HCT116 (cell line): Measurements from ENCODE around the gene IRF2BP1. TPM values are rescaled to one million over a fixed set of nuclear protein-coding genes. Genes with fewer than 3 reads are reported as not detected.
A peak's percentile ranks its signal among the peaks of the same experiment; 100 is the strongest.

Experiments
- ATAC-seq: fragments of 200-7000 bp; cut with Tn5 transposase; 2 replicates; pipeline ENCODE4 v1.9.1; 2020; ENCODE audit warnings: mild to moderate bottlenecking, moderate library complexity
- BruUV-seq: library from RNA; stranded (reverse); fragments of 400-500 nt; replicated peaks from 2 replicates; lab custom pipeline; 2021; lab: Mats Ljungman, UMichigan
- CTCF ChIA-PET: fragments of 300-600 bp; sonication (Branson Sonifier 250); formaldehyde crosslinking; loops from one replicate; lab custom pipeline; 2021; ENCODE audit warnings: antibody characterized with exemption; lab: Charles Lee
- POLR2A ChIA-PET: fragments of 300-600, 350-600 bp; sonication (Branson Sonifier 250); formaldehyde crosslinking; loops from one replicate; lab custom pipeline; 2021; ENCODE audit warnings: antibody characterized with exemption; lab: Charles Lee
- RAD21 ChIA-PET, 2 experiments: fragments of 300-600 bp; sonication (Branson Sonifier 250); formaldehyde crosslinking; loops; one replicate each; lab custom pipeline; 2023; ENCODE audit warnings: low total read pairs in 2 of 2; ENCODE audit not compliant: uncharacterized antibody in 2 of 2, unreplicated experiment in 2 of 2, low non-redundant PET in 1 of 2; lab: Charles Lee
- DNase-seq: peaks from one replicate; pipeline ENCODE4 v3.0.0-alpha.2; 2010; ENCODE audit warnings: low read depth, low spot score
- H2AFZ ChIP-seq: fragments of 200-600 bp; shearing (Covaris generic), sonication (generic); 2 replicates; pipeline ENCODE4 v1.6.1; 2017; ENCODE audit warnings: low read depth, mixed run types, mixed read lengths, antibody characterized with exemption, low read length; ENCODE audit not compliant: poor library complexity, severe bottlenecking
- H3K27ac ChIP-seq: 2 replicates; pipeline ENCODE4 v1.5.1; 2012; ENCODE audit warnings: low read depth, low read length
- H3K27me3 ChIP-seq: fragments of 200-600 bp; sonication (generic); 2 replicates; pipeline ENCODE4 v1.6.1; 2016; ENCODE audit warnings: mixed run types, low read length, mixed read lengths; ENCODE audit not compliant: insufficient read depth
- H3K36me3 ChIP-seq, 2 experiments: fragments of 200-500 bp in 1 of 2; fragments of 200-600 bp in 1 of 2; sonication (Bioruptor generic) in 1 of 2; sonication (generic) in 1 of 2; 2 replicates each; pipeline versions ENCODE4 v1.5.1 to v1.6.1; 2014 to 2016; ENCODE audit warnings: low read length in 2 of 2, inconsistent platforms in 1 of 2, mixed read lengths in 1 of 2, mixed run types in 1 of 2; ENCODE audit not compliant: insufficient read depth in 2 of 2, control insufficient read depth in 1 of 2
- H3K4me1 ChIP-seq, 2 experiments: fragments of 200-600 bp in 1 of 2; sonication (generic) in 1 of 2; 2 replicates each; pipeline versions ENCODE4 v1.5.1 to v1.6.1; 2012 to 2017; ENCODE audit warnings: low read length in 2 of 2, inconsistent platforms in 1 of 2, mild to moderate bottlenecking in 1 of 2, mixed read lengths in 1 of 2, mixed run types in 1 of 2, moderate library complexity in 1 of 2; ENCODE audit not compliant: insufficient read depth in 2 of 2, control insufficient read depth in 1 of 2
- H3K4me2 ChIP-seq: fragments of 200-600 bp; sonication (generic); 2 replicates; pipeline ENCODE4 v1.6.1; 2017; ENCODE audit warnings: mixed run types, low read length, mixed read lengths
- H3K4me3 ChIP-seq, 2 experiments: fragments of 200-600 bp in 1 of 2; sonication (generic) in 1 of 2; replicated peaks in 1 of 2; 2 replicates each; pipeline ENCODE4 v1.5.1; 2011 to 2016; ENCODE audit warnings: low read length in 2 of 2, control low read depth in 1 of 2, low read depth in 1 of 2, mild to moderate bottlenecking in 1 of 2, mixed read lengths in 1 of 2, mixed run types in 1 of 2
- H3K79me2 ChIP-seq: fragments of 200-600 bp; sonication (generic); 2 replicates; pipeline ENCODE4 v1.6.1; 2017; ENCODE audit warnings: mild to moderate bottlenecking, mixed run types, low read length, moderate library complexity, mixed read lengths; ENCODE audit not compliant: insufficient read depth
- H3K9ac ChIP-seq: fragments of 200-600 bp; sonication (generic); 2 replicates; pipeline ENCODE4 v1.6.1; 2016; ENCODE audit warnings: low read length, mixed read lengths
- H3K9me2 ChIP-seq: fragments of 200-600 bp; sonication (generic), shearing (Covaris generic); 2 replicates; pipeline ENCODE4 v1.6.1; 2017; ENCODE audit warnings: mixed run types, mild to moderate bottlenecking, moderate library complexity; ENCODE audit not compliant: insufficient read depth
- H3K9me3 ChIP-seq, 2 experiments: fragments of 200-500 bp in 1 of 2; fragments of 200-600 bp in 1 of 2; sonication (Bioruptor generic) in 1 of 2; sonication (generic) in 1 of 2; 2 replicates each; pipeline ENCODE4 v1.6.1; 2014 to 2017; ENCODE audit warnings: low read length in 2 of 2, mixed read lengths in 2 of 2, inconsistent platforms in 1 of 2, low read depth in 1 of 2, mild to moderate bottlenecking in 1 of 2, mixed run types in 1 of 2, moderate library complexity in 1 of 2; ENCODE audit not compliant: control insufficient read depth in 1 of 2, insufficient read depth in 1 of 2
- H4K20me1 ChIP-seq: fragments of 200-600 bp; sonication (generic), shearing (Covaris generic); 2 replicates; pipeline ENCODE4 v1.6.1; 2017; ENCODE audit warnings: mixed run types, mild to moderate bottlenecking, moderate library complexity; ENCODE audit not compliant: insufficient read depth
- CBX3 ChIP-seq: IDR thresholded peaks from 2 replicates; pipeline ENCODE4 v1.6.1; 2012; ENCODE audit warnings: low read depth
- CEBPB ChIP-seq: IDR thresholded peaks from 2 replicates; pipeline ENCODE4 v1.6.1; 2012; ENCODE audit warnings: low read depth
- EGR1 ChIP-seq: IDR thresholded peaks from 2 replicates; pipeline ENCODE4 v1.6.1; 2012; ENCODE audit warnings: low read depth
- ELF1 ChIP-seq: IDR thresholded peaks from 2 replicates; pipeline ENCODE4 v1.6.1; 2012; ENCODE audit warnings: low read depth, borderline replicate concordance
- EZH2 ChIP-seq: fragments of 200-600 bp; sonication (generic); IDR thresholded peaks from 2 replicates; pipeline ENCODE4 v1.6.1; 2017; ENCODE audit warnings: antibody characterized with exemption, mixed run types
- EZH2phosphoT487 ChIP-seq: fragments of 200-600 bp; IDR thresholded peaks from 2 replicates; pipeline ENCODE4 v1.6.1; 2018; ENCODE audit warnings: antibody characterized with exemption, borderline replicate concordance
- JUND ChIP-seq: IDR thresholded peaks from 2 replicates; pipeline ENCODE4 v1.6.1; 2012
- POLR2A ChIP-seq: IDR thresholded peaks from 2 replicates; pipeline ENCODE4 v1.7.0; 2011; ENCODE audit warnings: borderline replicate concordance; ENCODE audit not compliant: insufficient read depth, insufficient read length; ENCODE audit errors: extremely low read depth
- POLR2AphosphoS5 ChIP-seq: IDR thresholded peaks from 2 replicates; pipeline ENCODE4 v1.6.1; 2011; ENCODE audit warnings: mild to moderate bottlenecking, low read depth, low read length, moderate library complexity
- RAD21 ChIP-seq: IDR thresholded peaks from 2 replicates; pipeline ENCODE4 v1.6.1; 2012; ENCODE audit warnings: low read depth, mild to moderate bottlenecking
- SIN3A ChIP-seq: IDR thresholded peaks from 2 replicates; pipeline ENCODE4 v1.6.1; 2012; ENCODE audit warnings: low read depth
- SP1 ChIP-seq: IDR thresholded peaks from 2 replicates; pipeline ENCODE4 v1.6.1; 2012; ENCODE audit warnings: low read depth
- SRF ChIP-seq: IDR thresholded peaks from 2 replicates; pipeline ENCODE4 v1.6.1; 2012; ENCODE audit warnings: low read depth
- TCF7L2 ChIP-seq: IDR thresholded peaks from 2 replicates; pipeline ENCODE4 v1.7.0; 2011; ENCODE audit warnings: borderline replicate concordance, inconsistent platforms; ENCODE audit not compliant: insufficient read depth, insufficient read length; ENCODE audit errors: extremely low read depth
- YY1 ChIP-seq: IDR thresholded peaks from 2 replicates; pipeline ENCODE4 v1.6.1; 2011; ENCODE audit warnings: low read length, low read depth, moderate library complexity, mild to moderate bottlenecking; ENCODE audit not compliant: insufficient replicate concordance; ENCODE audit errors: extremely low read depth
- ZFX ChIP-seq: fragments of 450-650 bp; IDR thresholded peaks from 2 replicates; pipeline ENCODE4 v1.6.1; 2017
- intact Hi-C: fragments of 100-400 bp; cut with micrococcal nuclease; formaldehyde crosslinking; loops from 2 replicates; pipeline ENCODE4 v1.10.0; 2022
- total RNA-seq: library from RNA; stranded (reverse); gene quantifications from one replicate; pipeline ENCODE4 v1.2.1, GENCODE V29; 2021; ENCODE audit not compliant: unreplicated experiment
- TF ChIP-seq, protein P1 (sequence below): IDR thresholded peaks from 2 replicates; pipeline ENCODE4 v1.6.1; 2012
- TF ChIP-seq, protein P2 (sequence below): IDR thresholded peaks from 2 replicates; pipeline ENCODE4 v1.6.1; 2012
- TF ChIP-seq, protein P3 (sequence below): IDR thresholded peaks from 2 replicates; pipeline ENCODE4 v1.6.1; 2012; ENCODE audit warnings: low read depth

IRF2BP1 gene
- total RNA-seq, 1 experiment from 2014 or later = 33.9 TPM

- intact Hi-C loops = no loop called here
- RAD21 ChIA-PET = no interaction called here
- TF ChIP-seq POLR2AphosphoS5 = no peak
- Histone ChIP-seq H3K4me2 (no peak overlapping the region), H3K27me3 (no peaks in the 10 kb centered on the region), H3K4me3 (no peak overlapping the region), H3K9me3 (no peaks in the 10 kb centered on the region), H3K27ac (no peak overlapping the region), H3K9me2 (no peaks in the 10 kb centered on the region), H3K9ac (no peak overlapping the region), H3K36me3 (peaks cover 0 to 3% of the 10 kb centered on the region in 2 experiments; a peak in 1 of 4 replicates), H2AFZ (no peak overlapping the region), H4K20me1 (no peaks in the 10 kb centered on the region), H3K4me1 (peaks cover 0 to 7% of the 10 kb centered on the region in 2 experiments; a peak in 1 of 4 replicates), H3K79me2 (peaks cover 5% of the 10 kb centered on the region; the same call in 1 of the 2 replicates)
- TSS peak; percentile 69 for BruUV-seq
- ATAC-seq (no peak), DNase-seq (no peak)
- POLR2A ChIA-PET = no interaction called here
- CTCF ChIA-PET = interaction anchor here (0.9 kb wide), 1 partner anchor 14 kb away, joined by 6 read pairs; the partner anchor contains the start of gene IRF2BP1
Measured at GRCh38 chr19:45899919-45900589, 14.1 kb upstream of the IRF2BP1 start.

DNA sequence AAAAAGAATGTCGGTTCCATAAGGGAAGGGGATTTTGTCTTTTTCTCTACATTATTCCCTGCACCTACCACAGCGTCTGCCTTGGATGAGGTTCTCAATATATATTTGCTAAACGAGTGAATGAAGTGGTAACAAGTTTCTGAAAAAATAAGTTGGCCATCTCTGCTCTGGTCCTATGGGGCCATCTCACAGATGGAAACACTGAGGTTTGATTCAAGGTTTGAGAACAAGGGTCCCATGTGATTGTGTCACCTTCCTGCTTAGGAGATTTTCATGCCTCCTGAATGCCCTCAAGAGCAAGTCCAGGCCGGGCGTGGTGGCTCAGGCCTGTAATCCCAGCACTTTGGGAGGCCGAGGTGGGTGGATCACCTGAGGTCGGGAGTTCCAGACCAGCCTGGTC, 13.3 kb upstream of the IRF2BP1 start:
- DNase-seq = no peak
- BruUV-seq = no TSS peak
- Histone ChIP-seq H3K27ac (no peak overlapping the region), H3K4me2 (no peak overlapping the region), H3K4me1 (peaks cover 0 to 7% of the 10 kb centered on the region in 2 experiments; a peak in 1 of 4 replicates), H4K20me1 (no peaks in the 10 kb centered on the region), H3K4me3 (no peak overlapping the region), H3K79me2 (peaks cover 5% of the 10 kb centered on the region; the same call in 1 of the 2 replicates), H3K9ac (no peak overlapping the region), H3K9me3 (no peaks in the 10 kb centered on the region), H2AFZ (no peak overlapping the region), H3K9me2 (no peaks in the 10 kb centered on the region), H3K36me3 (peaks cover 0 to 3% of the 10 kb centered on the region in 2 experiments; a peak in 1 of 4 replicates), H3K27me3 (no peaks in the 10 kb centered on the region)
- intact Hi-C loops = no loop called here
- POLR2A ChIA-PET = no interaction called here
- CTCF ChIA-PET = no interaction called here
- RAD21 ChIA-PET = no interaction called here
- no peak for ATAC-seq
- TF ChIP-seq SP1 (no peak), SRF (no peak), SIN3A (no peak), YY1 (no peak), CBX3 (no peak), POLR2AphosphoS5 (no peak), EZH2phosphoT487 (no peak), POLR2A (no peak), EGR1 (no peak), JUND (no peak), TCF7L2 (no peak), RAD21 (no peak), CEBPB (no peak), EZH2 (no peak), ZFX (no peak), ELF1 (no peak)
- TF ChIP-seq, protein P1, sequence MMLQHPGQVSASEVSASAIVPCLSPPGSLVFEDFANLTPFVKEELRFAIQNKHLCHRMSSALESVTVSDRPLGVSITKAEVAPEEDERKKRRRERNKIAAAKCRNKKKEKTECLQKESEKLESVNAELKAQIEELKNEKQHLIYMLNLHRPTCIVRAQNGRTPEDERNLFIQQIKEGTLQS = no peak
- TF ChIP-seq, protein P2, sequence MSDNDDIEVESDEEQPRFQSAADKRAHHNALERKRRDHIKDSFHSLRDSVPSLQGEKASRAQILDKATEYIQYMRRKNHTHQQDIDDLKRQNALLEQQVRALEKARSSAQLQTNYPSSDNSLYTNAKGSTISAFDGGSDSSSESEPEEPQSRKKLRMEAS = no peak
- TF ChIP-seq, protein P3, sequence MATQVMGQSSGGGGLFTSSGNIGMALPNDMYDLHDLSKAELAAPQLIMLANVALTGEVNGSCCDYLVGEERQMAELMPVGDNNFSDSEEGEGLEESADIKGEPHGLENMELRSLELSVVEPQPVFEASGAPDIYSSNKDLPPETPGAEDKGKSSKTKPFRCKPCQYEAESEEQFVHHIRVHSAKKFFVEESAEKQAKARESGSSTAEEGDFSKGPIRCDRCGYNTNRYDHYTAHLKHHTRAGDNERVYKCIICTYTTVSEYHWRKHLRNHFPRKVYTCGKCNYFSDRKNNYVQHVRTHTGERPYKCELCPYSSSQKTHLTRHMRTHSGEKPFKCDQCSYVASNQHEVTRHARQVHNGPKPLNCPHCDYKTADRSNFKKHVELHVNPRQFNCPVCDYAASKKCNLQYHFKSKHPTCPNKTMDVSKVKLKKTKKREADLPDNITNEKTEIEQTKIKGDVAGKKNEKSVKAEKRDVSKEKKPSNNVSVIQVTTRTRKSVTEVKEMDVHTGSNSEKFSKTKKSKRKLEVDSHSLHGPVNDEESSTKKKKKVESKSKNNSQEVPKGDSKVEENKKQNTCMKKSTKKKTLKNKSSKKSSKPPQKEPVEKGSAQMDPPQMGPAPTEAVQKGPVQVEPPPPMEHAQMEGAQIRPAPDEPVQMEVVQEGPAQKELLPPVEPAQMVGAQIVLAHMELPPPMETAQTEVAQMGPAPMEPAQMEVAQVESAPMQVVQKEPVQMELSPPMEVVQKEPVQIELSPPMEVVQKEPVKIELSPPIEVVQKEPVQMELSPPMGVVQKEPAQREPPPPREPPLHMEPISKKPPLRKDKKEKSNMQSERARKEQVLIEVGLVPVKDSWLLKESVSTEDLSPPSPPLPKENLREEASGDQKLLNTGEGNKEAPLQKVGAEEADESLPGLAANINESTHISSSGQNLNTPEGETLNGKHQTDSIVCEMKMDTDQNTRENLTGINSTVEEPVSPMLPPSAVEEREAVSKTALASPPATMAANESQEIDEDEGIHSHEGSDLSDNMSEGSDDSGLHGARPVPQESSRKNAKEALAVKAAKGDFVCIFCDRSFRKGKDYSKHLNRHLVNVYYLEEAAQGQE = no peak
